ENCODE data around the gene OR14K1.

Gene OR14K1

DNA sequence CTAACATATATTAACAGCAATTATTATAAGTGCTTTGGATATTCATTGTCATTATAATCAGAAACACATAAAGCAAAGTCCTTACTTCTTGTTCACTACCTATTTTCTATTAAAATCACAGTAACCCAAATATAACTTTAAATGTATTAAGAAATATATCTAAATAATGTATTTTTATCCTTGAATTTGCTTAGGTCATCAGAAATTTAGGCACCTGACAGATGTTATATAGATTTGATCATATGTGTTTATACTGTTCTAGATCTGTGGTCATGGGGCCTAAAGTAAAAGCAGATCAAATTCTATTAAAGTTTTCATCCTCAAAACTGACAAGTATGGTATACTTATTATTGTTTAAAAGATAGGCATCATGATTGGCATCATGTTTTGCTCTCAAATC, 31.2 kb downstream of the OR14K1 start:
- TF ChIP-seq, protein P1, sequence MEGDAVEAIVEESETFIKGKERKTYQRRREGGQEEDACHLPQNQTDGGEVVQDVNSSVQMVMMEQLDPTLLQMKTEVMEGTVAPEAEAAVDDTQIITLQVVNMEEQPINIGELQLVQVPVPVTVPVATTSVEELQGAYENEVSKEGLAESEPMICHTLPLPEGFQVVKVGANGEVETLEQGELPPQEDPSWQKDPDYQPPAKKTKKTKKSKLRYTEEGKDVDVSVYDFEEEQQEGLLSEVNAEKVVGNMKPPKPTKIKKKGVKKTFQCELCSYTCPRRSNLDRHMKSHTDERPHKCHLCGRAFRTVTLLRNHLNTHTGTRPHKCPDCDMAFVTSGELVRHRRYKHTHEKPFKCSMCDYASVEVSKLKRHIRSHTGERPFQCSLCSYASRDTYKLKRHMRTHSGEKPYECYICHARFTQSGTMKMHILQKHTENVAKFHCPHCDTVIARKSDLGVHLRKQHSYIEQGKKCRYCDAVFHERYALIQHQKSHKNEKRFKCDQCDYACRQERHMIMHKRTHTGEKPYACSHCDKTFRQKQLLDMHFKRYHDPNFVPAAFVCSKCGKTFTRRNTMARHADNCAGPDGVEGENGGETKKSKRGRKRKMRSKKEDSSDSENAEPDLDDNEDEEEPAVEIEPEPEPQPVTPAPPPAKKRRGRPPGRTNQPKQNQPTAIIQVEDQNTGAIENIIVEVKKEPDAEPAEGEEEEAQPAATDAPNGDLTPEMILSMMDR (IDR thresholded peaks at IDR 0.05; ENCODE audit: borderline replicate concordance, control extremely low read depth, extremely low read depth, insufficient read depth, missing control alignments), result no peak
- no peak for DNase-seq (ENCODE audit: low spot score)
- in situ Hi-C loops (cut with MboI; ENCODE audit: low sequenced_read_pairs, unreplicated experiment), result no loop called here
